HG02938 (cell line): ENCODE measurements around the gene NAALAD2.
"Not testable (repeated sequence)": the region's sequence is repeated elsewhere in the genome, so short reads cannot be mapped to it uniquely, and the experiment has no call there.

Source experiments
- ATAC-seq: cut with Tn5 transposase; IDR thresholded peaks from one replicate; pipeline ENCODE4 v1.9.1; 2021; ENCODE audit warnings: mild to moderate bottlenecking, moderate library complexity; ENCODE audit not compliant: unreplicated experiment

The NAALAD2 gene

DNA sequence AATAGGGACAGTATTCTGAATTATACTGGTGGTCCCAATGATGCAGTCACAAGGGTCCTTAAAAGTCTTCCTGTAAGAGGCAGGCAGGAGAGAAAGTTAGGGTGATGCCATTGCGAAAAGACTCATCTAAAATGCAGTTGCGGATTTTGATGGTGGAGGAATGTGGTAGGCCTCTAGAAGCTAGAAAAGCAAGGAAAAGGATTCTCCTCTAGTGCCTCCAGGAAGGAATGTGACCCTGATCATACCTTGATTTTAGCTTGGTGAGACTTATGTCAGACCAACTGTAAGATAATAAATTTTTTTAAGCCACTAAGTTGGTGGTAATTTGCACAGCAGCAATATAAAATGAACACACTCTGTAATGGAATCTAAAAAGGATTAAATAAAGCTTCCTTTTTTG, 54.5 kb downstream of the NAALAD2 start:
- no peak for ATAC-seq

DNA sequence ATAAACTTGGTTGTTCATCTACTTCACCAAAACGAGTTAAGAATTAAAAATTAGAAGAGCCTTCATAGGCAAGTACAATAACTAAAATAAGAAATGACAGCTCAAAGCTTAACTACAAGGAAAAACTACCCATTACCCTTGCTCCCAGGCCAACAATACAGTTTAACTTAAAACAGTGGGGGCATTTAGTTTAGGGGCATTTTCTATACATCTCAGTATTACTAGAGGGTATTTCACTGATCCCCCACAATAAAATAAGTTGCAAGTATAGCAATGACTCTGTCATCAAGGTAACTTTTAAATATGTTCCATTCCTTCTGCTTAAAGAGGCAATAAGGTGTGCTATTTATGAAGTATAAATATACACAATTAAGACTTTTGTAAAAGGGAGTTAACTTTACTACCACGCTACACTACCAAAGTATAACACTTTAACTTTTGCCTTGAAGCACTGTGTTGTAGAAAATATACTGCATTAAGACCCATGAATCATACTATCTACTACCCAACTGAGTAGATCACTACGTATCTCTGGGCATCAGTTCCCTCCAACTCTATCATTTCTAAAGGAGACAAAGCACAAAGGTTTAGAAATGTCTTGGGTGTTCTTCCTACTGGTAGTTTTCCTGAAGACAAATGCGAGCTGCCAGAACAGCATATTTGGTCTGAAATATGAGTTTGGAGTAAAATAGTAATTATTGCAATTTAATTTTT, 58.6 kb downstream of the NAALAD2 start:
- ATAC-seq = no peak

- ATAC-seq = no peak
These were observed 62.9 kb downstream of the NAALAD2 start for GRCh38 chr11:90197377-90197776.

- ATAC-seq = no peak
These were observed 67.9 kb downstream of the NAALAD2 start for GRCh38 chr11:90202342-90202741.

GRCh38 chr11:90204407-90204806, 69.9 kb downstream of the NAALAD2 start:
- ATAC-seq = no peak

GRCh38 chr11:90204832-90205646, 70.6 kb downstream of the NAALAD2 start:
- peak; percentile 84 for ATAC-seq

DNA sequence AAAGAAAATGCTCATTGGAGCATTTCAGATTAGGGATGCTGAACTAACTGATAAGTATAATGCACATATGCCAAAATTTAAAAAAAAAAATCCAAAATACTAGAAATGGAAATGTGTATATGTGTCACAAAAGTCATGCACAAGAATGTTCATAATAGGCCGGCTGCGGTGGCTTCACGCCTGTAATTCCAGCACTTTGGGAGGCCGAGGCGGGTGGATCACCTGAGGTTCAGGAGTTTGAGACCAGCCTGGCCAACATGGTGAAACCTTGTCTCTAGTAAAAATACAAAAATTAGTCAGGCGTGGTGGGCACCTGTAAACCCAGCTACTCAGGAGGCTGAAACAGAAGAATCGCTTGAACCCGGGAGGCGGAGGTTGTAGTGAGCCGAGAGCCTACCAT, 73.5 kb downstream of the NAALAD2 start:
- not testable (repeated sequence) for ATAC-seq

DNA sequence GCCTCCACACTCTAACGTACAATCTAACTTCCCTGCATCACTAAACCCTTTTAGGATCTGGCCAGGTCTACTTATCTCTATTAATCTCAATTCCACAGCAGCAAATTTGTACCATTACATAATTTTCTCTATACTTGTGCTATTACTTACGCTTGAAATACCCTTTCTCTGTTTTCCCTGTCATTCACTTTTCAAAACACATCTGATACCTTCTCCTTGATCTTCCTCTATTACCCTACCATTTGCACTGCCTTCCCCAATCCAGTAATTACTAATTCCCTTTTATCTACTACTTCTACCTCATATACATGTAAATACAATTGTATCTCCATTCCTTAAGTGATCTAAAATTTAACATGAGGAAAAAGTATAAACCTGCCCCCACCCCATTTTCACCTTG, 74.4 kb downstream of the NAALAD2 start:
- ATAC-seq = no peak

GRCh38 chr11:90213322-90213721, 78.9 kb downstream of the NAALAD2 start:
- ATAC-seq = no peak

- no peak for ATAC-seq
These were observed 82.1 kb downstream of the NAALAD2 start for GRCh38 chr11:90216611-90217010.

GRCh38 chr11:90218606-90219005, 84.1 kb downstream of the NAALAD2 start:
- no peak for ATAC-seq

GRCh38 chr11:90219438-90219837, 85.0 kb downstream of the NAALAD2 start:
- ATAC-seq = no peak

DNA sequence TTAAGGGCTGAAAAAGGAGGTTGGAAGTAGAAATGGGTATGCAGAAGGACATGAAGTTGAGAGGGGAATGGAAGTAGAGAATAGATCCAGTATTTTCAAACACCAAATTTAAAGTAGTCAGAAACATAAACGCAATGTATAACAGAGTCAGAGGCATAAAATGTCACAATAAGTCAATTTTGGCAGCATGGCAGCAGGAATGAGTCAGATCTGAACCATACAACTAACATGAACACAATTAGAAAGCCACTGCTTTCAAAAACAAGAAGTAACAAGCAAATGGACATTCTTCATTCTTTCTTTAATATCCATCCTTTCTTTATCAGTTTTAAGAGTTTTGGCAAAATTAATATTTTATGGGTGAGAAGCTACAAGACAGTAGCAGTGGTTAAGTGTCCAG, 85.9 kb downstream of the NAALAD2 start:
- ATAC-seq = no peak

DNA sequence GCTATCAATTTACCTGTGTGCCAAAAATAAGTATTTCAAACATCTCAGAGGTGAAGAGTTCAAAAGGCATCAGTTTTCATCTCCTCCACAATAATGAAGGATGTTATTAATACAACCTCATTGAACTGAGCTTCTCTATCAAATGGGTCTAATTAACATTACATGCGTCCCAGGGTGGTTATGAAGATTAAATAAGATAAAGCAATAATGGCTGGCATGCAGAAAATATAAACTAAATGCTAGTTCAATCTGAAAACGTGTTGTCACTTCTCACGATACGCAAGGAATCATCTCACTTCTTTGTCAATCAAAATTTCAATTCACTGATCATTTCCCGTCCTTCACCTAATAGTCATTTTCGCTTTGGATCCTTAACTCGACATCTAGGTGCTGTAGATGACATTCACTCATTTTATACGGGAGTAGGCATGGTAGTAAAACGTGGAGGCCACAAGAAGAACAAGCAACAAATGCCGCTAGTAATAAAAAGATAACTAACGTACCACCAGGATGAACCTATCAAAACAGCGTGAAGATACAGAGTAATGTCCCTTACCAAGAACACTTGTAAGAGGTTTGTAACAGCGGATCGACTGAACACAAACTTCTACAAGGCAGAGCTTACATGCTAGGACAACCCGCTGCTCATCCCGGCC, 87.5 kb downstream of the NAALAD2 start:
- ATAC-seq = no peak

DNA sequence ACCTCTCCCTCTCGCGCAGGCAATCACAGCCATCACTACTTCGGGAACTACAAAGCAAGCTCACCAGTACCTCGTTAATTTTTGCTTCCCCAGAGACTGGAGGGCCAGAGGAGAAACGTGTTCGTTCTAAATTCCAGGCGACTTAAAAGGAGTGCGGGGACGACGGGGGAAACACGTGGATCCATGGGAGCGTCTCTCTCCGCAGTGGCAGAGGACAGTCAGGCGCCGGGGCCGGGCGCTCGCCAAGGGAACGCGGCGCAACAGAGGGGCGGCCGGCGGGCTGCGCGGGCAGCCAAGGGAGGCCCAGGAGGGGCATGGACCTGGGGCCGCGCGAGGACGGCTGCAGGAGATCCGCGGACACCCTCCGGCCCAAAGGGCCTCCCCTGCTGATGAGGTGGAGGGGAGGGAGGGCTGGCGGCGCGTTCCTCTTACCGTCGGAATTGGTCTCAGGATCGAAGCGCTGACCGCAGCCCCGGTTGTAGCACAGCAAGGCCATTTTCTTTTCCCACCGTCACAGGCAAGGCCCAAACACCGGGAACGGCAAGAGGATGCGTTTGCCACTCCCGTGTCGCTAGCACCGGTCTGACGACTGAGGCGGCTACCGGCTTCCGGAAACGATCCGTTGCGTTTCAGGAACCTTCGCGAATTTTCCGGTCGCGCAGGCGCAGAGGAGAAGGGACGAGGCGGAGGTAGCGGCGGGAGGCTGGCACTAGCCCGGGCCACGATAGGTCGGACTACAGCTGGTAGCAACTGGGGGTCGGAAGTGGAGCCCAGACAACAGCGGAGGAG, 88.2 kb downstream of the NAALAD2 start, which contains the start of gene CHORDC1:
CHORDC1 (minus strand) TSS at position 591 of the 789 bp plus-strand sequence; CDS start at position 496, 95 bp downstream.
- ATAC-seq = peak; percentile 90

GRCh38 chr11:90223248-90223585, 88.8 kb downstream of the NAALAD2 start:
- ATAC-seq = peak; percentile 46

DNA sequence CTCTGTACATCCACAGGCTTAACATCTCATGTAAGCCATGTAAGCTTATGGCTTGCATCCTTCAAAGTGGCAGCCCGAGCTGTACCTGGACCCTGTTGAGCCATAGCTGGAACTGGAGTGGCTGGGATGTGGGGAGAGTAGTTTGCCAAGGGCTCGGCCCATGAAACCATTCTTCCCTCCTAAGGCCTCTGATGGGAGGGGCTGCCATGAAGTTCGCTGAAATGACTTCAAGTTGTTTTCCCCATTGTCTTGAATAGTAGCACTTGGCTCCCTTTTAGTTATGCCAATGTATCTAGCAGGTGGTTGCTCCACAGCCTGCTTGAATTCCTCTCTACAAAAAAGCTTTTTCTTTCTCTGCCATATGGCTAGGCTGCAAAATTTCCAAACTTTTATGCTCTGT, 93.6 kb downstream of the NAALAD2 start:
- ATAC-seq = no peak

DNA sequence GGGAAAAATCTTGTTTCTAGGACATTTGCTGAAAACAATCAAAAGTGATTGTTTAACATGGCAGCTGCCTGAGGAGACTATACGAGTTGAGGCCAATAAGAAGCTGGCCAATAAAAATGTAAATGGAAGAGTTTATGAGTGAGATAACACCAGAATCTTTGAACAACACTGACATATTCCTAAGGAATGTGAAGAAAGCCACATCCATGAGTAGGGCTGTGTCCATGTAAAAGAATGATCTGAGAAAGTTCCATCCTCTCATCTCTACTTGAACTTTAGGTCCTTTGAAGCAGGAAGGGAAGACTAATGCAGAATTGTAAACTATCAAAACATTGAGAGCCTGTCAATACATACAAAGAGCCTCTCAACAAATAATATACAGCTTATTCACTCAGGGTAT, 95.3 kb downstream of the NAALAD2 start:
- no peak for ATAC-seq

GRCh38 chr11:90234977-90235376, 100.5 kb downstream of the NAALAD2 start:
- ATAC-seq = no peak

- no peak for ATAC-seq
These were observed 101.1 kb downstream of the NAALAD2 start for GRCh38 chr11:90235526-90235925.

DNA sequence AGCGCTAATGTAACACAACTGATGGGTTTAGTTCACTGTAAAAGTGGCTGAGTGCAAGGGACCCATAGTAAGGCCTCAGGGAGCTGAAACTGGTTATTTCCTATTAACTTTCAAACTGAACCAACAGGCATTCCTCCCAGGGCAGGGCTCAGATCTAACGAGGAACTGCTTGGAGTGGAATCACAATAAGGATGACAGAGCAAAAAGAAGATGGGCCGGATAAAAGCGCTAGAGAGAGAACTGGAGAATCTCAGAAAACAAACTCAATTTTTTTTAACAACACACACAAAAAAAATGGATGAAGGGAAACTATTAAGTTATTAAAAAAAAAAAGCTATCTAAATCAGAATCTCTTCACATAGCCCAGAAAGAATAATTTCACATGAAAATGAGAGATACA, 102.5 kb downstream of the NAALAD2 start:
- no peak for ATAC-seq
